ENCODE measurements around the gene MED31. TPM values are rescaled to one million over a fixed set of nuclear protein-coding genes. Genes with fewer than 3 reads are reported as not detected.
A peak's percentile ranks its signal among the peaks of the same experiment; 100 is the strongest.

The MED31 gene
- 10 to 100 TPM; 14.9 to 19.3 TPM for total RNA-seq
- polyA plus RNA-seq (ENCODE audit: insufficient read depth, low read depth, low replicate concordance), result 31.3 TPM
- long read RNA-seq, donor 1, transcript MED31-203 (3 exons, 593 nt), result minor isoform, 6 of 44 reads
- long read RNA-seq, donor 1, transcript MED31-201 (4 exons, 1,654 nt), result major isoform, 34 of 44 reads
- long read RNA-seq, donor 1, partial matches to known transcripts, result 0 of 44 reads
- long read RNA-seq, donor 1, other reads (novel, unspliced or antisense), result 0 of 44 reads
- long read RNA-seq, donor 2, transcript MED31-201 (4 exons, 1,654 nt), result major isoform, 35 of 46 reads
- long read RNA-seq, donor 2, transcript MED31-204 (2 exons, 620 nt), result minor isoform, 7 of 46 reads
- long read RNA-seq, donor 2, partial matches to known transcripts, result 0 of 46 reads
- long read RNA-seq, donor 2, other reads (novel, unspliced or antisense), result 0 of 46 reads

GRCh38 chr17:6651354-6651918, at the start of gene MED31, which contains the start of gene C17orf100:
MED31 (minus strand) TSS chr17:6651605; CDS start chr17:6651528, 77 bp downstream.
C17orf100 (plus strand) TSS chr17:6651762; CDS start chr17:6651914, 152 bp downstream.
- no peaks in the 10 kb centered on the region for H3K36me3 ChIP-seq (ENCODE audit: low read depth, missing control alignments)
- intact Hi-C loops (cut with DNase I; ENCODE audit: low total_unique reads), result no loop called here
- peak; percentile 95 for DNase-seq
- peaks cover 29% of the 10 kb centered on the region for H3K4me1 ChIP-seq
- no peaks in the 10 kb centered on the region for H3K9me3 ChIP-seq
- peak within 1 kb of the TSS; percentile 90 to 94 for H3K4me3 ChIP-seq
- 0 to 1% methylated on average over 20 to 35 of the region's 35 CpGs for WGBS, 2 donors
- TF ChIP-seq POLR2A (IDR thresholded peaks at IDR 0.05), result peak; percentile 37
- TF ChIP-seq, protein P1, sequence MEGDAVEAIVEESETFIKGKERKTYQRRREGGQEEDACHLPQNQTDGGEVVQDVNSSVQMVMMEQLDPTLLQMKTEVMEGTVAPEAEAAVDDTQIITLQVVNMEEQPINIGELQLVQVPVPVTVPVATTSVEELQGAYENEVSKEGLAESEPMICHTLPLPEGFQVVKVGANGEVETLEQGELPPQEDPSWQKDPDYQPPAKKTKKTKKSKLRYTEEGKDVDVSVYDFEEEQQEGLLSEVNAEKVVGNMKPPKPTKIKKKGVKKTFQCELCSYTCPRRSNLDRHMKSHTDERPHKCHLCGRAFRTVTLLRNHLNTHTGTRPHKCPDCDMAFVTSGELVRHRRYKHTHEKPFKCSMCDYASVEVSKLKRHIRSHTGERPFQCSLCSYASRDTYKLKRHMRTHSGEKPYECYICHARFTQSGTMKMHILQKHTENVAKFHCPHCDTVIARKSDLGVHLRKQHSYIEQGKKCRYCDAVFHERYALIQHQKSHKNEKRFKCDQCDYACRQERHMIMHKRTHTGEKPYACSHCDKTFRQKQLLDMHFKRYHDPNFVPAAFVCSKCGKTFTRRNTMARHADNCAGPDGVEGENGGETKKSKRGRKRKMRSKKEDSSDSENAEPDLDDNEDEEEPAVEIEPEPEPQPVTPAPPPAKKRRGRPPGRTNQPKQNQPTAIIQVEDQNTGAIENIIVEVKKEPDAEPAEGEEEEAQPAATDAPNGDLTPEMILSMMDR (IDR thresholded peaks at IDR 0.05), result no peak
- H3K27me3 ChIP-seq, result no peaks in the 10 kb centered on the region
- H3K27ac ChIP-seq, result peak within 1 kb of the TSS; percentile 40 to 91

GRCh38 chr17:6700948-6701307, 49.5 kb upstream of the MED31 start:
- WGBS, 2 donors, result 89 to 90% methylated on average over 8 of the region's 8 CpGs

GRCh38 chr17:6699997-6700947, 48.9 kb upstream of the MED31 start:
- no peak overlapping the region for H3K27ac ChIP-seq
- no peaks in the 10 kb centered on the region for H3K9me3 ChIP-seq
- H3K27me3 ChIP-seq, result no peaks in the 10 kb centered on the region
- TF ChIP-seq, protein P1 (IDR thresholded peaks at IDR 0.05), result no peak
- no peak for TF ChIP-seq POLR2A (IDR thresholded peaks at IDR 0.05)
- no peak for DNase-seq
- no peak overlapping the region for H3K4me3 ChIP-seq
- 81 to 86% methylated on average over 16 of the region's 16 CpGs for WGBS, 2 donors
- intact Hi-C loops (cut with DNase I; ENCODE audit: low total_unique reads), result no loop called here
- no peaks in the 10 kb centered on the region for H3K36me3 ChIP-seq (ENCODE audit: low read depth, missing control alignments)
- no peaks in the 10 kb centered on the region for H3K4me1 ChIP-seq

More at GRCh38 chr17:6700948-6701307, 49.5 kb upstream of the MED31 start:
- H3K36me3 ChIP-seq (ENCODE audit: low read depth, missing control alignments), result no peaks in the 10 kb centered on the region
- no peak for DNase-seq
- intact Hi-C loops (cut with DNase I; ENCODE audit: low total_unique reads), result no loop called here
- H3K4me1 ChIP-seq, result no peaks in the 10 kb centered on the region
- no peak for TF ChIP-seq POLR2A (IDR thresholded peaks at IDR 0.05)
- TF ChIP-seq, protein P1 (IDR thresholded peaks at IDR 0.05), result no peak
- H3K4me3 ChIP-seq, result no peak overlapping the region
- H3K27ac ChIP-seq, result no peak overlapping the region
- no peaks in the 10 kb centered on the region for H3K9me3 ChIP-seq
- no peaks in the 10 kb centered on the region for H3K27me3 ChIP-seq

- intact Hi-C loops (cut with DNase I; ENCODE audit: low total_unique reads), result no loop called here
- 88 to 90% methylated on average over 9 to 10 of the region's 11 CpGs for WGBS, 2 donors
- Histone ChIP-seq H3K9me3 (no peaks in the 10 kb centered on the region), H3K27ac (no peak overlapping the region), H3K27me3 (no peaks in the 10 kb centered on the region), H3K36me3 (ENCODE audit: low read depth, missing control alignments) (no peaks in the 10 kb centered on the region), H3K4me3 (no peak overlapping the region), H3K4me1 (no peaks in the 10 kb centered on the region)
- no peak for DNase-seq
- TF ChIP-seq, protein P1 (IDR thresholded peaks at IDR 0.05), result no peak
- TF ChIP-seq POLR2A (IDR thresholded peaks at IDR 0.05), result no peak
Measured at GRCh38 chr17:6698004-6698403, 46.6 kb upstream of the MED31 start.

Data from testis (tissue), 5 donors.